ENCODE measurements around the gene DLD. TPM values are rescaled to one million over a fixed set of nuclear protein-coding genes. Genes with fewer than 3 reads are reported as not detected.

Gene DLD
- total and polyA plus RNA-seq, 2 of the 13 experiments (the other 11 are each of a cell fraction or from before 2014, with no cell fraction given), result 56.8 to 95.2 TPM

GRCh38 chr7:107882766-107883165 is 8.2 kb upstream of the DLD start:
- Histone ChIP-seq H3K9ac (ENCODE audit: insufficient read depth, low read depth, low read length) (no peak overlapping the region), H3K4me1 (ENCODE audit: insufficient read depth, low read length) (no peaks in the 10 kb centered on the region), H2AFZ (ENCODE audit: low read length) (no peak overlapping the region), H3K27me3 (ENCODE audit: control insufficient read depth in 1 of 2, insufficient read depth in 2 of 2, low read length in 2 of 2) (peaks cover 0 to 8% of the 10 kb centered on the region in 2 experiments; a peak in 2 of 5 replicates), H4K20me1 (ENCODE audit: insufficient read depth, low read length) (no peaks in the 10 kb centered on the region), H3K4me3 (replicated peaks in 1 of 3; ENCODE audit: insufficient read depth in 1 of 3, low read depth in 2 of 3, low read length in 3 of 3) (no peak overlapping the region), H3K27ac (ENCODE audit: extremely low read length, insufficient read depth, low read length) (no peak overlapping the region), H3K79me2 (ENCODE audit: insufficient read depth, low read length) (no peaks in the 10 kb centered on the region), H3K9me3 (ENCODE audit: low read length) (no peaks in the 10 kb centered on the region), H3K36me3 (replicated peaks in 1 of 2; ENCODE audit: control insufficient read depth in 1 of 2, insufficient read depth in 2 of 2, low read length in 2 of 2) (no peaks in the 10 kb centered on the region), H3K4me2 (ENCODE audit: low read depth, low read length) (no peak overlapping the region)
- ChIA-PET POLR2A (no interaction called here), CTCF (ENCODE audit: low intra/inter-chr PET ratio, low total read pairs) (no interaction called here)
- in situ Hi-C loops (cut with HindIII; ENCODE audit: extremely low pct_ligation_motif_present, low pct_unique_long_range_greater_than_20kb), result loop anchor here (25.0 kb wide), 1 partner anchor 670 kb away; no protein-coding TSS in a partner anchor
- intact Hi-C loops (cut with micrococcal nuclease; ENCODE audit: unreplicated experiment), result no loop called here
- FAIRE-seq (no peak), DNase-seq (ENCODE audit: low spot score) (no peak), ATAC-seq (no peak)
- 16% methylated on average over 2 of the region's 2 CpGs for WGBS (ENCODE audit: low lambda C conversion rate)
- TF ChIP-seq POLR2A (IDR thresholded peaks at IDR 0.05; ENCODE audit: insufficient read depth in 1 of 2, low read depth in 2 of 2, low read length in 2 of 2) (no peak), GLI4 (CRISPR knock-in tag; IDR thresholded peaks at IDR 0.05; ENCODE audit: borderline replicate concordance) (no peak), ELF1 (CRISPR knock-in tag; IDR thresholded peaks at IDR 0.05) (no peak), MYNN (CRISPR knock-in tag; IDR thresholded peaks at IDR 0.05; ENCODE audit: low read depth) (no peak)
- BruUV-seq (replicated peaks), result no TSS peak

GRCh38 chr7:107884066-107884818 is 6.7 kb upstream of the DLD start:
- ChIA-PET CTCF (ENCODE audit: low intra/inter-chr PET ratio, low total read pairs) (no interaction called here), POLR2A (no interaction called here)
- Histone ChIP-seq H3K4me2 (ENCODE audit: low read depth, low read length) (no peak overlapping the region), H4K20me1 (ENCODE audit: insufficient read depth, low read length) (no peaks in the 10 kb centered on the region), H3K9ac (ENCODE audit: insufficient read depth, low read depth, low read length) (no peak overlapping the region), H3K79me2 (ENCODE audit: insufficient read depth, low read length) (no peaks in the 10 kb centered on the region), H3K4me1 (ENCODE audit: insufficient read depth, low read length) (no peaks in the 10 kb centered on the region), H3K27me3 (ENCODE audit: control insufficient read depth in 1 of 2, insufficient read depth in 2 of 2, low read length in 2 of 2) (peaks cover 0 to 8% of the 10 kb centered on the region in 2 experiments; a peak in 1 of 5 replicates), H2AFZ (ENCODE audit: low read length) (no peak overlapping the region), H3K27ac (ENCODE audit: extremely low read length, insufficient read depth, low read length) (no peak overlapping the region), H3K4me3 (replicated peaks in 1 of 3; ENCODE audit: insufficient read depth in 1 of 3, low read depth in 2 of 3, low read length in 3 of 3) (no peak overlapping the region), H3K36me3 (replicated peaks in 1 of 2; ENCODE audit: control insufficient read depth in 1 of 2, insufficient read depth in 2 of 2, low read length in 2 of 2) (no peaks in the 10 kb centered on the region), H3K9me3 (ENCODE audit: low read length) (no peaks in the 10 kb centered on the region)
- DNase-seq (ENCODE audit: low spot score) (no peak), FAIRE-seq (no peak), ATAC-seq (no peak; the same call in 1 of the 3 replicates)
- no peak for TF ChIP-seq ZNF335 (CRISPR knock-in tag; IDR thresholded peaks at IDR 0.05)
- no peak for TF ChIP-seq ZNF550 (CRISPR knock-in tag; IDR thresholded peaks at IDR 0.05; ENCODE audit: borderline replicate concordance)
- TF ChIP-seq, protein P1, sequence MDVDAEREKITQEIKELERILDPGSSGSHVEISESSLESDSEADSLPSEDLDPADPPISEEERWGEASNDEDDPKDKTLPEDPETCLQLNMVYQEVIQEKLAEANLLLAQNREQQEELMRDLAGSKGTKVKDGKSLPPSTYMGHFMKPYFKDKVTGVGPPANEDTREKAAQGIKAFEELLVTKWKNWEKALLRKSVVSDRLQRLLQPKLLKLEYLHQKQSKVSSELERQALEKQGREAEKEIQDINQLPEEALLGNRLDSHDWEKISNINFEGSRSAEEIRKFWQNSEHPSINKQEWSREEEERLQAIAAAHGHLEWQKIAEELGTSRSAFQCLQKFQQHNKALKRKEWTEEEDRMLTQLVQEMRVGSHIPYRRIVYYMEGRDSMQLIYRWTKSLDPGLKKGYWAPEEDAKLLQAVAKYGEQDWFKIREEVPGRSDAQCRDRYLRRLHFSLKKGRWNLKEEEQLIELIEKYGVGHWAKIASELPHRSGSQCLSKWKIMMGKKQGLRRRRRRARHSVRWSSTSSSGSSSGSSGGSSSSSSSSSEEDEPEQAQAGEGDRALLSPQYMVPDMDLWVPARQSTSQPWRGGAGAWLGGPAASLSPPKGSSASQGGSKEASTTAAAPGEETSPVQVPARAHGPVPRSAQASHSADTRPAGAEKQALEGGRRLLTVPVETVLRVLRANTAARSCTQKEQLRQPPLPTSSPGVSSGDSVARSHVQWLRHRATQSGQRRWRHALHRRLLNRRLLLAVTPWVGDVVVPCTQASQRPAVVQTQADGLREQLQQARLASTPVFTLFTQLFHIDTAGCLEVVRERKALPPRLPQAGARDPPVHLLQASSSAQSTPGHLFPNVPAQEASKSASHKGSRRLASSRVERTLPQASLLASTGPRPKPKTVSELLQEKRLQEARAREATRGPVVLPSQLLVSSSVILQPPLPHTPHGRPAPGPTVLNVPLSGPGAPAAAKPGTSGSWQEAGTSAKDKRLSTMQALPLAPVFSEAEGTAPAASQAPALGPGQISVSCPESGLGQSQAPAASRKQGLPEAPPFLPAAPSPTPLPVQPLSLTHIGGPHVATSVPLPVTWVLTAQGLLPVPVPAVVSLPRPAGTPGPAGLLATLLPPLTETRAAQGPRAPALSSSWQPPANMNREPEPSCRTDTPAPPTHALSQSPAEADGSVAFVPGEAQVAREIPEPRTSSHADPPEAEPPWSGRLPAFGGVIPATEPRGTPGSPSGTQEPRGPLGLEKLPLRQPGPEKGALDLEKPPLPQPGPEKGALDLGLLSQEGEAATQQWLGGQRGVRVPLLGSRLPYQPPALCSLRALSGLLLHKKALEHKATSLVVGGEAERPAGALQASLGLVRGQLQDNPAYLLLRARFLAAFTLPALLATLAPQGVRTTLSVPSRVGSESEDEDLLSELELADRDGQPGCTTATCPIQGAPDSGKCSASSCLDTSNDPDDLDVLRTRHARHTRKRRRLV (CRISPR knock-in tag; IDR thresholded peaks at IDR 0.05), result no peak
- no peak for TF ChIP-seq ZC3H13 (CRISPR knock-in tag; IDR thresholded peaks at IDR 0.05)
- no peak for TF ChIP-seq TBX3 (IDR thresholded peaks at IDR 0.05; ENCODE audit: borderline replicate concordance)
- TF ChIP-seq NKX3-1 (CRISPR knock-in tag; IDR thresholded peaks at IDR 0.05), result no peak
- TF ChIP-seq ZNF329 (CRISPR knock-in tag; IDR thresholded peaks at IDR 0.05; ENCODE audit: low read depth), result no peak
- no peak for TF ChIP-seq TGIF2 (CRISPR knock-in tag; IDR thresholded peaks at IDR 0.05)
- in situ Hi-C loops (cut with HindIII; ENCODE audit: extremely low pct_ligation_motif_present, low pct_unique_long_range_greater_than_20kb) (loop anchor here (25.0 kb wide), 1 partner anchor 672 kb away; no protein-coding TSS in a partner anchor), intact Hi-C loops (cut with micrococcal nuclease; ENCODE audit: unreplicated experiment) (no loop called here)
- WGBS (ENCODE audit: low lambda C conversion rate), result 37% methylated on average over 6 of the region's 6 CpGs
- no TSS peak for BruUV-seq (replicated peaks)

Measured in HepG2 (cell line).